ENCODE measurements around the gene RUNX1. TPM values are rescaled to one million over a fixed set of nuclear protein-coding genes. Genes with fewer than 3 reads are reported as not detected.

The RUNX1 gene
- total RNA-seq, 3 donors from 2014 or later = 24.8 to 165 (median 127) TPM

- H3K4me1 ChIP-seq = no peaks in the 10 kb centered on the region
These were observed 21.3 kb downstream of the RUNX1 start for GRCh38 chr21:35027563-35028450.

GRCh38 chr21:35026617-35027562 is 22.2 kb downstream of the RUNX1 start:
- Histone ChIP-seq H3K4me1 (no peaks in the 10 kb centered on the region), H3K27me3 (no peaks in the 10 kb centered on the region), H3K9me3 (no peaks in the 10 kb centered on the region), H3K27ac (no peak overlapping the region), H3K4me3 (peak overlapping the region in 1 of 3 donors; percentile 12), H3K36me3 (no peaks in the 10 kb centered on the region)
- DNase-seq (ENCODE audit: low spot score in 2 of 2) = no peak
- TF ChIP-seq POLR2A (IDR thresholded peaks at IDR 0.05) (no peak), CTCF (IDR thresholded peaks at IDR 0.05) (no peak), POLR2AphosphoS5 (IDR thresholded peaks at IDR 0.05) (no peak)
- intact Hi-C loops (cut with DNase I; ENCODE audit: low total_unique reads) = no loop called here

More at GRCh38 chr21:35027563-35028450, 21.3 kb downstream of the RUNX1 start:
- no peaks in the 10 kb centered on the region for H3K27me3 ChIP-seq
- H3K9me3 ChIP-seq = no peaks in the 10 kb centered on the region
- H3K36me3 ChIP-seq = no peaks in the 10 kb centered on the region
- no peak for DNase-seq (ENCODE audit: low spot score in 2 of 2)
- TF ChIP-seq POLR2A (IDR thresholded peaks at IDR 0.05) (no peak), POLR2AphosphoS5 (IDR thresholded peaks at IDR 0.05) (no peak), CTCF (IDR thresholded peaks at IDR 0.05) (no peak)
- intact Hi-C loops (cut with DNase I; ENCODE audit: low total_unique reads) = no loop called here
- H3K4me3 ChIP-seq = no peak overlapping the region
- H3K27ac ChIP-seq = no peak overlapping the region

GRCh38 chr21:35026153-35026500 is 23.0 kb downstream of the RUNX1 start:
- Histone ChIP-seq H3K4me1 (no peaks in the 10 kb centered on the region), H3K9me3 (no peaks in the 10 kb centered on the region), H3K27me3 (no peaks in the 10 kb centered on the region), H3K36me3 (no peaks in the 10 kb centered on the region), H3K4me3 (no peak overlapping the region), H3K27ac (no peak overlapping the region)
- intact Hi-C loops (cut with DNase I; ENCODE audit: low total_unique reads) = no loop called here
- no peak for DNase-seq (ENCODE audit: low spot score in 2 of 2)
- no peak for TF ChIP-seq POLR2A (IDR thresholded peaks at IDR 0.05)
- TF ChIP-seq POLR2AphosphoS5 (IDR thresholded peaks at IDR 0.05) = no peak
- TF ChIP-seq CTCF (IDR thresholded peaks at IDR 0.05) = no peak

- Histone ChIP-seq H3K4me3 (no peak overlapping the region), H3K9me3 (no peaks in the 10 kb centered on the region), H3K36me3 (no peaks in the 10 kb centered on the region), H3K27ac (no peak overlapping the region), H3K4me1 (no peaks in the 10 kb centered on the region), H3K27me3 (no peaks in the 10 kb centered on the region)
- no peak for DNase-seq (ENCODE audit: low spot score in 2 of 2)
- TF ChIP-seq CTCF (IDR thresholded peaks at IDR 0.05) (no peak), POLR2A (IDR thresholded peaks at IDR 0.05) (no peak), POLR2AphosphoS5 (IDR thresholded peaks at IDR 0.05) (no peak)
- intact Hi-C loops (cut with DNase I; ENCODE audit: low total_unique reads) = no loop called here
These were observed 23.6 kb downstream of the RUNX1 start for GRCh38 chr21:35025206-35026152.
